Astrocyte of the spinal cord (primary cell): Measurements from ENCODE around the gene TMEM63C.

ENCODE experiments used
- DNase-seq: peaks from one replicate; pipeline ENCODE4 v3.0.0; 2011; ENCODE audit warnings: low read depth, low spot score
- H3K4me3 ChIP-seq: 2 replicates; pipeline ENCODE4 v1.5.1; 2011; ENCODE audit warnings: low read depth, mild to moderate bottlenecking, low read length, moderate library complexity
- CTCF ChIP-seq: IDR thresholded peaks from 2 replicates; pipeline ENCODE4 v1.5.1; 2012; ENCODE audit warnings: low read depth, mild to moderate bottlenecking, low read length, inconsistent platforms
- in situ Hi-C: cut with HindIII; loops from 2 replicates; pipeline ENCODE4 v1.10.0; 2017; ENCODE audit warnings: low sequenced_read_pairs

The TMEM63C gene

GRCh38 chr14:77181603-77182437, at the start of gene TMEM63C:
TMEM63C (plus strand) TSS chr14:77181798; CDS start chr14:77218814, 37,016 bp downstream.
- in situ Hi-C loops = no loop called here
- no peak for DNase-seq

GRCh38 chr14:77131871-77132486, 49.6 kb upstream of the TMEM63C start:
- in situ Hi-C loops = no loop called here
- no peak for DNase-seq
- TF ChIP-seq CTCF = no peak
- H3K4me3 ChIP-seq = no peak overlapping the region

More at GRCh38 chr14:77181603-77182437, at the start of gene TMEM63C:
- H3K4me3 ChIP-seq = no peak within 1 kb of the TSS
- no peak for TF ChIP-seq CTCF

- DNase-seq = peak; percentile 60
- in situ Hi-C loops = no loop called here
- H3K4me3 ChIP-seq = no peak overlapping the region
- TF ChIP-seq CTCF = no peak
These were observed 47.8 kb upstream of the TMEM63C start for GRCh38 chr14:77133720-77134338.

GRCh38 chr14:77139022-77139421, 42.6 kb upstream of the TMEM63C start:
- no peak overlapping the region for H3K4me3 ChIP-seq
- in situ Hi-C loops = no loop called here
- no peak for DNase-seq
- TF ChIP-seq CTCF = no peak

- in situ Hi-C loops = no loop called here
- TF ChIP-seq CTCF = peak; percentile 54
- no peak for DNase-seq
- H3K4me3 ChIP-seq = no peak overlapping the region
These were observed 41.8 kb upstream of the TMEM63C start for GRCh38 chr14:77139540-77140358.
